Sigmoid colon (tissue), 7 donors: Measurements from ENCODE around the gene CHST8. TPM values are rescaled to one million over a fixed set of nuclear protein-coding genes. Genes with fewer than 3 reads are reported as not detected.

Source experiments
- DNase-seq: peaks from one replicate; pipeline ENCODE4 v3.0.0-alpha.2; 2019
- H3K27ac ChIP-seq, 4 donors: fragments of 200-600 bp; sonication (generic); one replicate each; pipeline ENCODE4 v1.5.1; 2016 to 2019; ENCODE audit warnings: mild to moderate bottlenecking in 1 of 4
- H3K27me3 ChIP-seq, 3 donors: fragments of 200-600 bp; sonication (generic); one replicate each; pipeline ENCODE4 v1.5.1; 2019; ENCODE audit warnings: mild to moderate bottlenecking in 1 of 3
- H3K36me3 ChIP-seq, 4 donors: fragments of 200-600 bp; sonication (generic); one replicate each; pipeline ENCODE4 v1.5.1; 2016 to 2019
- H3K4me1 ChIP-seq, 4 donors: fragments of 200-600 bp; sonication (generic); one replicate each; pipeline ENCODE4 v1.5.1; 2017 to 2019
- H3K4me3 ChIP-seq, 4 donors: fragments of 200-600 bp; sonication (generic); one replicate each; pipeline ENCODE4 v1.5.1; 2017 to 2019; ENCODE audit warnings: mild to moderate bottlenecking in 2 of 4, moderate library complexity in 1 of 4
- H3K9me3 ChIP-seq, 4 donors: fragments of 200-600 bp in 3 of 4; sonication (generic) in 3 of 4; one replicate each; pipeline versions ENCODE4 v1.5.1 to v1.6.1; 2013 to 2019
- CTCF ChIP-seq, 4 experiments: fragments of 450-650 bp in 3 of 4; fragments of 200-600 bp in 1 of 4; IDR thresholded peaks; one replicate each; pipeline ENCODE4 v1.5.1; 2016 to 2019; ENCODE audit warnings: antibody characterized with exemption in 4 of 4, mild to moderate bottlenecking in 3 of 4, moderate library complexity in 2 of 4
- EP300 ChIP-seq, 4 donors: sonication (generic); formaldehyde crosslinking; IDR thresholded peaks; one replicate each; pipeline ENCODE4 v1.6.1; 2017; ENCODE audit warnings: antibody characterized with exemption in 4 of 4
- POLR2A ChIP-seq, 2 donors: fragments of 450-650 bp; IDR thresholded peaks; one replicate each; pipeline ENCODE4 v1.6.1; 2016; ENCODE audit warnings: antibody characterized with exemption in 2 of 2, mild to moderate bottlenecking in 2 of 2, moderate library complexity in 2 of 2
- POLR2AphosphoS5 ChIP-seq, 4 donors: sonication (generic); formaldehyde crosslinking; IDR thresholded peaks; one replicate each; pipeline ENCODE4 v1.6.1; 2017; ENCODE audit warnings: antibody characterized with exemption in 4 of 4
- WGBS, 2 donors: extraction: QIAGEN DNeasy Blood & Tissue Kit; methylation state at CpG; one replicate each; pipeline ENCODE4 v1.1.7; 2013; 5-methylcytosine and 5-hydroxymethylcytosine counted together
- intact Hi-C: fragments of 100-400 bp; cut with DNase I; formaldehyde crosslinking; loops from one replicate; pipeline ENCODE4 v1.15.1; 2023
- polyA plus RNA-seq, 3 donors: library from polyadenylated mRNA; stranded (reverse); fragments of 200-250 nt; gene quantifications; one replicate each; pipeline ENCODE4 v1.2.3, GENCODE V29; 2013
- total RNA-seq, 4 donors: library from RNA; depleted of rRNA; stranded (reverse); fragments of >200 nt; gene quantifications; one replicate each; pipeline ENCODE4 v1.1.0, GENCODE V29; 2016
- donor health status: healthy with polysubstance abuse.
- donor health status: Bipolar disorder and iron deficiency.
- donor health status: healthy.

The CHST8 gene
- total and polyA plus RNA-seq, 7 donors: 0.35 to 0.60 (median 0.36) TPM; not detected in 4

- H3K4me1 ChIP-seq: no peaks in the 10 kb centered on the region
- intact Hi-C loops: no loop called here
- DNase-seq: no peak
- H3K27ac ChIP-seq: no peak overlapping the region
- H3K27me3 ChIP-seq: no peaks in the 10 kb centered on the region
- no peaks in the 10 kb centered on the region for H3K9me3 ChIP-seq
- no peak for TF ChIP-seq POLR2AphosphoS5 (IDR thresholded peaks at IDR 0.05)
- TF ChIP-seq POLR2A (IDR thresholded peaks at IDR 0.05): no peak
- no peak for TF ChIP-seq EP300 (IDR thresholded peaks at IDR 0.05)
- TF ChIP-seq CTCF (IDR thresholded peaks at IDR 0.05): no peak
- no peak overlapping the region for H3K4me3 ChIP-seq
- no peaks in the 10 kb centered on the region for H3K36me3 ChIP-seq
- 63 to 77% methylated on average over 15 of the region's 15 CpGs for WGBS, 2 donors
Observed at GRCh38 chr19:33667141-33667650, 45.4 kb downstream of the CHST8 start.

- no peaks in the 10 kb centered on the region for H3K27me3 ChIP-seq
- WGBS, 2 donors: 76 to 86% methylated on average over 15 of the region's 15 CpGs
- DNase-seq: no peak
Observed at GRCh38 chr19:33667881-33668280, 46.1 kb downstream of the CHST8 start.

GRCh38 chr19:33668968-33669367, 47.2 kb downstream of the CHST8 start:
- no peaks in the 10 kb centered on the region for H3K27me3 ChIP-seq
- H3K36me3 ChIP-seq: no peaks in the 10 kb centered on the region
- TF ChIP-seq CTCF (IDR thresholded peaks at IDR 0.05): no peak
- TF ChIP-seq POLR2A (IDR thresholded peaks at IDR 0.05): no peak
- TF ChIP-seq POLR2AphosphoS5 (IDR thresholded peaks at IDR 0.05): no peak
- no peak for TF ChIP-seq EP300 (IDR thresholded peaks at IDR 0.05)
- no peaks in the 10 kb centered on the region for H3K4me1 ChIP-seq
- intact Hi-C loops: no loop called here
- WGBS, 2 donors: 66 to 76% methylated on average over 8 of the region's 8 CpGs
- no peak overlapping the region for H3K27ac ChIP-seq
- no peaks in the 10 kb centered on the region for H3K9me3 ChIP-seq
- no peak for DNase-seq
- H3K4me3 ChIP-seq: no peak overlapping the region

More at GRCh38 chr19:33667881-33668280, 46.1 kb downstream of the CHST8 start:
- Histone ChIP-seq H3K9me3 (no peaks in the 10 kb centered on the region), H3K36me3 (no peaks in the 10 kb centered on the region), H3K4me3 (no peak overlapping the region), H3K4me1 (no peaks in the 10 kb centered on the region), H3K27ac (no peak overlapping the region)
- no peak for TF ChIP-seq EP300 (IDR thresholded peaks at IDR 0.05)
- TF ChIP-seq POLR2A (IDR thresholded peaks at IDR 0.05): no peak
- TF ChIP-seq CTCF (IDR thresholded peaks at IDR 0.05): no peak
- TF ChIP-seq POLR2AphosphoS5 (IDR thresholded peaks at IDR 0.05): no peak
- intact Hi-C loops: no loop called here

- H3K9me3 ChIP-seq: no peaks in the 10 kb centered on the region
- H3K27ac ChIP-seq: no peak overlapping the region
- no peaks in the 10 kb centered on the region for H3K27me3 ChIP-seq
- no peak overlapping the region for H3K4me3 ChIP-seq
- 79 to 91% methylated on average over 5 of the region's 5 CpGs for WGBS, 2 donors
- no peak for DNase-seq
- no peaks in the 10 kb centered on the region for H3K4me1 ChIP-seq
- intact Hi-C loops: no loop called here
- TF ChIP-seq POLR2A (IDR thresholded peaks at IDR 0.05) (no peak), POLR2AphosphoS5 (IDR thresholded peaks at IDR 0.05) (no peak), EP300 (IDR thresholded peaks at IDR 0.05) (no peak), CTCF (IDR thresholded peaks at IDR 0.05) (no peak)
- H3K36me3 ChIP-seq: no peaks in the 10 kb centered on the region
Observed at GRCh38 chr19:33669376-33669775, 47.6 kb downstream of the CHST8 start.

GRCh38 chr19:33670398-33670797, 48.6 kb downstream of the CHST8 start:
- intact Hi-C loops: no loop called here
- H3K27ac ChIP-seq: no peak overlapping the region
- no peak overlapping the region for H3K4me3 ChIP-seq
- H3K36me3 ChIP-seq: no peaks in the 10 kb centered on the region
- 83 to 85% methylated on average over 9 of the region's 9 CpGs for WGBS, 2 donors
- H3K9me3 ChIP-seq: no peaks in the 10 kb centered on the region
- DNase-seq: no peak
- H3K27me3 ChIP-seq: peaks cover 0 to 9% (median 0%) of the 10 kb centered on the region in 3 donors
- no peaks in the 10 kb centered on the region for H3K4me1 ChIP-seq
- TF ChIP-seq EP300 (IDR thresholded peaks at IDR 0.05): no peak
- TF ChIP-seq POLR2AphosphoS5 (IDR thresholded peaks at IDR 0.05): no peak
- TF ChIP-seq CTCF (IDR thresholded peaks at IDR 0.05): no peak
- no peak for TF ChIP-seq POLR2A (IDR thresholded peaks at IDR 0.05)
